ENCODE results near the gene HBZ.
"Not testable (repeated sequence)": the region's sequence is repeated elsewhere in the genome, so short reads cannot be mapped to it uniquely, and the experiment has no call there.

Gene HBZ

DNA sequence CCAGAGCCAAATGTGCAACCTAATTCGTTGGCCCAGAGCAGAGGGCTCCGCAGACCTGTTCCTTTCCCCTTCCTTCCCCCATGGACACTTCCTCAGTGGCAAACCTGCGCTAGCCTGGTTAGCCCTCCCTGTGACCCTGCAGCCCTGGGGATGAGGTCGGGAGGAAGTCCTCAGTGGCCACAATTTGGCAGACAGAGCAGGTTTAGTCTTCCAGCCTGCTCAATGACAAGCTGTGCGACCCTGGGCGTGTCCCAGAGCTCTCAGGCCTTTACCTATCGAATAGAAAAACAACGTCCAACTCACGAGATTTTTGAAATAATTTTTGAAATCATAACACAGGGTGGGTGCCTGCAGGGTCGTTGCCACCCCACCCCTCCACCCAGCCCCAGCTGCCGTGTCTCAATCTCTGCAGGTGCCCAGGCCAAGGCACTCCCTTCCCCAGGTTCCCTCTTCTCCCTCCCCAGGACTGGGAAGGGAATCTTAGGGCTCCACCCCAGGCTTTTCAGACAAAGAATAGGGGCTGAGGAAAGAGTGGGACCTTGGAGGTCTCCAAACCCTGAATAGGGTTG, 14.8 kb downstream of the HBZ start:
- no peak overlapping the region for H3K4me3 ChIP-seq (ENCODE audit: severe bottlenecking)
- H3K27ac ChIP-seq (ENCODE audit: poor library complexity, severe bottlenecking): no peak overlapping the region
- no peaks in the 10 kb centered on the region for H3K4me1 ChIP-seq (ENCODE audit: insufficient read depth, poor library complexity, severe bottlenecking)
- no peaks in the 10 kb centered on the region for H3K36me3 ChIP-seq (ENCODE audit: low read depth)
- H3K9me3 ChIP-seq (ENCODE audit: severe bottlenecking): no peaks in the 10 kb centered on the region
- ATAC-seq (ENCODE audit: low read depth) (no peak), DNase-seq (ENCODE audit: low spot score) (no peak)
- peaks cover 55% of the 10 kb centered on the region for H3K27me3 ChIP-seq (ENCODE audit: insufficient read depth, poor library complexity, severe bottlenecking)
- TF ChIP-seq, protein P1, sequence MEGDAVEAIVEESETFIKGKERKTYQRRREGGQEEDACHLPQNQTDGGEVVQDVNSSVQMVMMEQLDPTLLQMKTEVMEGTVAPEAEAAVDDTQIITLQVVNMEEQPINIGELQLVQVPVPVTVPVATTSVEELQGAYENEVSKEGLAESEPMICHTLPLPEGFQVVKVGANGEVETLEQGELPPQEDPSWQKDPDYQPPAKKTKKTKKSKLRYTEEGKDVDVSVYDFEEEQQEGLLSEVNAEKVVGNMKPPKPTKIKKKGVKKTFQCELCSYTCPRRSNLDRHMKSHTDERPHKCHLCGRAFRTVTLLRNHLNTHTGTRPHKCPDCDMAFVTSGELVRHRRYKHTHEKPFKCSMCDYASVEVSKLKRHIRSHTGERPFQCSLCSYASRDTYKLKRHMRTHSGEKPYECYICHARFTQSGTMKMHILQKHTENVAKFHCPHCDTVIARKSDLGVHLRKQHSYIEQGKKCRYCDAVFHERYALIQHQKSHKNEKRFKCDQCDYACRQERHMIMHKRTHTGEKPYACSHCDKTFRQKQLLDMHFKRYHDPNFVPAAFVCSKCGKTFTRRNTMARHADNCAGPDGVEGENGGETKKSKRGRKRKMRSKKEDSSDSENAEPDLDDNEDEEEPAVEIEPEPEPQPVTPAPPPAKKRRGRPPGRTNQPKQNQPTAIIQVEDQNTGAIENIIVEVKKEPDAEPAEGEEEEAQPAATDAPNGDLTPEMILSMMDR (IDR thresholded peaks at IDR 0.05; ENCODE audit: poor library complexity, severe bottlenecking): no peak

DNA sequence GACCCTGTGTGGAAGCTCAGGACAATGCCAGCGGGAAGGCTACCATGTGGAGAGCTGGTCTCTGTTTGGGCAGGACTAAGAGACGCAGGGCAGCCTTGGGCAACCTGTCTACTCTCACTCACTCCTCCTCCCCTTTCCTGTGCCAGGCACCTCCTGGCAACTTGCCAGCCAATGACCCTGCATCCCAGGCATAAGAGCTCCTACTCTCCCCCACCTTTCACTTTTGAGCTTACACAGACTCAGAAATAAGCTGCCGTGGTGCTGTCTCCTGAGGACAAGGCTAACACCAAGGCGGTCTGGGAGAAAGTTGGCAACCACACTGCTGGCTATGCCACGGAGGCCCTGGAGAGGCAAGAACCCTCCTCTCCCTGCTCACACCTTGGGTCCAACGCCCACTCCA, 16.0 kb downstream of the HBZ start:
- no peak overlapping the region for H3K27ac ChIP-seq (ENCODE audit: poor library complexity, severe bottlenecking)
- DNase-seq (ENCODE audit: low spot score): no peak
- TF ChIP-seq, protein P1 (IDR thresholded peaks at IDR 0.05; ENCODE audit: poor library complexity, severe bottlenecking): no peak
- no peak overlapping the region for H3K4me3 ChIP-seq (ENCODE audit: severe bottlenecking)
- H3K36me3 ChIP-seq (ENCODE audit: low read depth): no peaks in the 10 kb centered on the region
- no peaks in the 10 kb centered on the region for H3K4me1 ChIP-seq (ENCODE audit: insufficient read depth, poor library complexity, severe bottlenecking)
- no peak for ATAC-seq (ENCODE audit: low read depth)
- no peaks in the 10 kb centered on the region for H3K9me3 ChIP-seq (ENCODE audit: severe bottlenecking)
- H3K27me3 ChIP-seq (ENCODE audit: insufficient read depth, poor library complexity, severe bottlenecking): peaks cover 58% of the 10 kb centered on the region

DNA sequence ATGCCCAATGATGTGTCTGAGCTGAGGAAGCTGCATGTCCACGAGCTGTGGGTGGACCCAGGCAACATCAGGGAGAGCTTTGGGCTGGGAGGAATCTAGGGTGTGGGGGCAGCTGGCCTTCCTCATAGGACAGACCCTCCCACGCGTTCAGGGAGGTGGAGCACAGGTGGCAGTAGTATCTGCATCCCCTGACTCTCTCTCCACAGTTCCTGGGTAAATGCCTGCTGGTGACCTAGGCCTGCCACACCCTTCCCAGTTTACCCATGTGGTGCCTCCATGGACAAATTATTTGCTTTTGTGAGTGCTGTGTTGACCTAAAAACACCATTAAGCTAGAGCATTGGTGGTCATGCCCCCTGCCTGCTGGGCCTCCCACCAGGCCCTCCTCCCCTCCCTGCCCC, 16.6 kb downstream of the HBZ start:
- Histone ChIP-seq H3K4me3 (ENCODE audit: severe bottlenecking) (no peak overlapping the region), H3K27ac (ENCODE audit: poor library complexity, severe bottlenecking) (no peak overlapping the region), H3K27me3 (ENCODE audit: insufficient read depth, poor library complexity, severe bottlenecking) (peaks cover 60% of the 10 kb centered on the region), H3K9me3 (ENCODE audit: severe bottlenecking) (no peaks in the 10 kb centered on the region), H3K4me1 (ENCODE audit: insufficient read depth, poor library complexity, severe bottlenecking) (no peaks in the 10 kb centered on the region), H3K36me3 (ENCODE audit: low read depth) (no peaks in the 10 kb centered on the region)
- ATAC-seq (ENCODE audit: low read depth) (no peak), DNase-seq (ENCODE audit: low spot score) (no peak)
- TF ChIP-seq, protein P1 (IDR thresholded peaks at IDR 0.05; ENCODE audit: poor library complexity, severe bottlenecking): no peak

DNA sequence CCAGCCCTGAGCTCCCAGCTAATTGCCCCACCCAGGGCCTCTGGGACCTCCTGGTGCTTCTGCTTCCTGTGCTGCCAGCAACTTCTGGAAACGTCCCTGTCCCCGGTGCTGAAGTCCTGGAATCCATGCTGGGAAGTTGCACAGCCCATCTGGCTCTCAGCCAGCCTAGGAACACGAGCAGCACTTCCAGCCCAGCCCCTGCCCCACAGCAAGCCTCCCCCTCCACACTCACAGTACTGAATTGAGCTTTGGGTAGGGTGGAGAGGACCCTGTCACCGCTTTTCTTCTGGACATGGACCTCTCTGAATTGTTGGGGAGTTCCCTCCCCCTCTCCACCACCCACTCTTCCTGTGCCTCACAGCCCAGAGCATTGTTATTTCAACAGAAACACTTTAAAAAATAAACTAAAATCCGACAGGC, 17.7 kb downstream of the HBZ start:
- not testable (repeated sequence) for DNase-seq (ENCODE audit: low spot score)
- H3K27me3 ChIP-seq (ENCODE audit: insufficient read depth, poor library complexity, severe bottlenecking): peaks cover 66% of the 10 kb centered on the region

DNA sequence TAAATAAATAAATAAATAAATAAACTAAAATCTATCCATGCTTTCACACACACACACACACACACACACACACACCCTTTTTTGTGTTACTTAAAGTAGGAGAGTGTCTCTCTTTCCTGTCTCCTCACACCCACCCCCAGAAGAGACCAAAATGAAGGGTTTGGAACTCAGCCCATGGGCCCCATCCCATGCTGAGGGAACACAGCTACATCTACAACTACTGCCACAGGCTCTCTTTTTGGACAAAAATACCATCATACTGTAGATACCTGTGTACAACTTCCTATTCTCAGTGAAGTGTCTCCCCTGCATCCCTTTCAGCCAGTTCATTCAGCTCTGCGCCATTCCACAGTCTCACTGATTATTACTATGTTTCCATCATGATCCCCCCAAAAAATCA, 18.3 kb downstream of the HBZ start:
- H3K4me3 ChIP-seq (ENCODE audit: severe bottlenecking): no peak overlapping the region
- no peaks in the 10 kb centered on the region for H3K36me3 ChIP-seq (ENCODE audit: low read depth)
- DNase-seq (ENCODE audit: low spot score) (no peak), ATAC-seq (ENCODE audit: low read depth) (no peak)
- H3K27ac ChIP-seq (ENCODE audit: poor library complexity, severe bottlenecking): no peak overlapping the region
- H3K9me3 ChIP-seq (ENCODE audit: severe bottlenecking): no peaks in the 10 kb centered on the region
- TF ChIP-seq, protein P1 (IDR thresholded peaks at IDR 0.05; ENCODE audit: poor library complexity, severe bottlenecking): no peak
- H3K4me1 ChIP-seq (ENCODE audit: insufficient read depth, poor library complexity, severe bottlenecking): no peaks in the 10 kb centered on the region
- peaks cover 66% of the 10 kb centered on the region for H3K27me3 ChIP-seq (ENCODE audit: insufficient read depth, poor library complexity, severe bottlenecking)

More for the DNA sequence above, 17.7 kb downstream of the HBZ start:
- peak; percentile 32; the same call in 1 of the 3 replicates for ATAC-seq (ENCODE audit: low read depth)
- H3K4me1 ChIP-seq (ENCODE audit: insufficient read depth, poor library complexity, severe bottlenecking); H3K4me3 ChIP-seq (ENCODE audit: severe bottlenecking); H3K27ac ChIP-seq (ENCODE audit: poor library complexity, severe bottlenecking); H3K36me3 ChIP-seq (ENCODE audit: low read depth); H3K9me3 ChIP-seq (ENCODE audit: severe bottlenecking): not testable (repeated sequence)

DNA sequence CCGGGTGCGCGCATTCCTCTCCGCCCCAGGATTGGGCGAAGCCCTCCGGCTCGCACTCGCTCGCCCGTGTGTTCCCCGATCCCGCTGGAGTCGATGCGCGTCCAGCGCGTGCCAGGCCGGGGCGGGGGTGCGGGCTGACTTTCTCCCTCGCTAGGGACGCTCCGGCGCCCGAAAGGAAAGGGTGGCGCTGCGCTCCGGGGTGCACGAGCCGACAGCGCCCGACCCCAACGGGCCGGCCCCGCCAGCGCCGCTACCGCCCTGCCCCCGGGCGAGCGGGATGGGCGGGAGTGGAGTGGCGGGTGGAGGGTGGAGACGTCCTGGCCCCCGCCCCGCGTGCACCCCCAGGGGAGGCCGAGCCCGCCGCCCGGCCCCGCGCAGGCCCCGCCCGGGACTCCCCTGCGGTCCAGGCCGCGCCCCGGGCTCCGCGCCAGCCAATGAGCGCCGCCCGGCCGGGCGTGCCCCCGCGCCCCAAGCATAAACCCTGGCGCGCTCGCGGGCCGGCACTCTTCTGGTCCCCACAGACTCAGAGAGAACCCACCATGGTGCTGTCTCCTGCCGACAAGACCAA, 20.0 kb downstream of the HBZ start, which contains the start of gene HBA2:
Gene HBA2, plus strand, starts transcription at position 503 of the 568 bp plus-strand sequence. Its CDS starts 37 bp downstream, at position 540.
- H3K36me3 ChIP-seq (ENCODE audit: low read depth); H3K4me1 ChIP-seq (ENCODE audit: insufficient read depth, poor library complexity, severe bottlenecking); H3K27ac ChIP-seq (ENCODE audit: poor library complexity, severe bottlenecking); ATAC-seq (ENCODE audit: low read depth); H3K4me3 ChIP-seq (ENCODE audit: severe bottlenecking); DNase-seq (ENCODE audit: low spot score); H3K9me3 ChIP-seq (ENCODE audit: severe bottlenecking): not testable (repeated sequence)
- peaks cover 55% of the 10 kb centered on the region for H3K27me3 ChIP-seq (ENCODE audit: insufficient read depth, poor library complexity, severe bottlenecking)

DNA sequence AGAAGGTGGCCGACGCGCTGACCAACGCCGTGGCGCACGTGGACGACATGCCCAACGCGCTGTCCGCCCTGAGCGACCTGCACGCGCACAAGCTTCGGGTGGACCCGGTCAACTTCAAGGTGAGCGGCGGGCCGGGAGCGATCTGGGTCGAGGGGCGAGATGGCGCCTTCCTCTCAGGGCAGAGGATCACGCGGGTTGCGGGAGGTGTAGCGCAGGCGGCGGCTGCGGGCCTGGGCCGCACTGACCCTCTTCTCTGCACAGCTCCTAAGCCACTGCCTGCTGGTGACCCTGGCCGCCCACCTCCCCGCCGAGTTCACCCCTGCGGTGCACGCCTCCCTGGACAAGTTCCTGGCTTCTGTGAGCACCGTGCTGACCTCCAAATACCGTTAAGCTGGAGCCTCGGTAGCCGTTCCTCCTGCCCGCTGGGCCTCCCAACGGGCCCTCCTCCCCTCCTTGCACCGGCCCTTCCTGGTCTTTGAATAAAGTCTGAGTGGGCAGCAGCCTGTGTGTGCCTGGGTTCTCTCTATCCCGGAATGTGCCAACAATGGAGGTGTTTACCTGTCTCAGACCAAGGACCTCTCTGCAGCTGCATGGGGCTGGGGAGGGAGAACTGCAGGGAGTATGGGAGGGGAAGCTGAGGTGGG, 20.9 kb downstream of the HBZ start:
- not testable (repeated sequence) for H3K27ac ChIP-seq (ENCODE audit: poor library complexity, severe bottlenecking); H3K4me3 ChIP-seq (ENCODE audit: severe bottlenecking); ATAC-seq (ENCODE audit: low read depth); H3K9me3 ChIP-seq (ENCODE audit: severe bottlenecking); DNase-seq (ENCODE audit: low spot score); H3K36me3 ChIP-seq (ENCODE audit: low read depth); H3K4me1 ChIP-seq (ENCODE audit: insufficient read depth, poor library complexity, severe bottlenecking)
- peaks cover 55% of the 10 kb centered on the region for H3K27me3 ChIP-seq (ENCODE audit: insufficient read depth, poor library complexity, severe bottlenecking)
